Left lung (tissue), 10 donors: ENCODE results near the gene PTRH1. TPM values are rescaled to one million over a fixed set of nuclear protein-coding genes. Genes with fewer than 3 reads are reported as not detected.

Experiments used
- ATAC-seq: fragments of 200-7000 bp; cut with Tn5 transposase; one replicate; pipeline ENCODE4 v1.9.1; 2020; ENCODE audit warnings: moderate library complexity
- DNase-seq, 4 donors: peaks; one replicate each; pipeline ENCODE4 v3.0.0-alpha.2; 2013 to 2020
- H3K27ac ChIP-seq, 2 donors: fragments of 200-600 bp; sonication (generic) in 1 of 2; one replicate each; pipeline versions ENCODE4 v1.5.0 to v1.8.0; 2020 to 2021
- H3K27me3 ChIP-seq, 2 donors: fragments of 200-600 bp; sonication (generic) in 1 of 2; one replicate each; pipeline versions ENCODE4 v1.5.0 to v1.8.0; 2020 to 2021
- H3K36me3 ChIP-seq, 2 donors: fragments of 200-600 bp; sonication (generic) in 1 of 2; one replicate each; pipeline versions ENCODE4 v1.5.0 to v1.8.0; 2020 to 2021
- H3K4me1 ChIP-seq, 2 donors: fragments of 200-600 bp; one replicate each; pipeline ENCODE4 v1.8.0; 2021
- H3K4me3 ChIP-seq, 2 donors: fragments of 200-600 bp; sonication (generic) in 1 of 2; one replicate each; pipeline versions ENCODE4 v1.5.0 to v1.8.0; 2020 to 2021; ENCODE audit warnings: mild to moderate bottlenecking in 1 of 2
- H3K9me3 ChIP-seq, 2 donors: fragments of 200-600 bp; sonication (generic) in 1 of 2; one replicate each; pipeline versions ENCODE4 v1.5.0 to v1.8.0; 2020 to 2021
- intact Hi-C, 2 donors: fragments of 100-400 bp; cut with DNase I; formaldehyde crosslinking; loops; one replicate each; pipeline versions ENCODE4 v1.11.2 to v1.14.2; 2022
- polyA plus RNA-seq, 6 donors: library from polyadenylated mRNA; unstranded; fragments of 120-200 nt; gene quantifications; one replicate each; pipeline ENCODE4 v1.2.1, GENCODE V29; 2013; ENCODE audit not compliant: insufficient read length in 6 of 6
- total RNA-seq, 2 donors: library from RNA; stranded (reverse); fragmentation: NEBNext Ultra II Directional; extraction: Animal tissue kit (Norgen Biotek cat#: 25700); gene quantifications; one replicate each; pipeline ENCODE4 v1.2.1, GENCODE V29; 2021
- TF ChIP-seq, protein P1 (sequence below), 2 donors: fragments of 200-600 bp; sonication (generic) in 1 of 2; IDR thresholded peaks; one replicate each; pipeline versions ENCODE4 v1.5.0 to v1.8.0; 2021; ENCODE audit warnings: antibody characterized with exemption in 2 of 2
- donor health status: DM: no; HTN: yes; CAD: no.
- donor health status: DM: no; HTN: no; CAD: no.

The PTRH1 gene
- total and polyA plus RNA-seq, 8 donors: 3.6 to 20.2 (median 6.8) TPM

- intact Hi-C loops: loop anchor here in 1 of 2 donors (5.0 kb wide), 1 partner anchor 137 kb away; no protein-coding TSS in a partner anchor
- Histone ChIP-seq H3K27ac (peak overlapping the region in 1 of 2 donors; percentile 96), H3K27me3 (no peaks in the 10 kb centered on the region), H3K4me3 (peak overlapping the region in 1 of 2 donors; percentile 64), H3K4me1 (peaks cover 6 to 36% of the 10 kb centered on the region in 2 donors), H3K9me3 (no peaks in the 10 kb centered on the region), H3K36me3 (peaks cover 0 to 54% of the 10 kb centered on the region in 2 donors)
- TF ChIP-seq, protein P1, sequence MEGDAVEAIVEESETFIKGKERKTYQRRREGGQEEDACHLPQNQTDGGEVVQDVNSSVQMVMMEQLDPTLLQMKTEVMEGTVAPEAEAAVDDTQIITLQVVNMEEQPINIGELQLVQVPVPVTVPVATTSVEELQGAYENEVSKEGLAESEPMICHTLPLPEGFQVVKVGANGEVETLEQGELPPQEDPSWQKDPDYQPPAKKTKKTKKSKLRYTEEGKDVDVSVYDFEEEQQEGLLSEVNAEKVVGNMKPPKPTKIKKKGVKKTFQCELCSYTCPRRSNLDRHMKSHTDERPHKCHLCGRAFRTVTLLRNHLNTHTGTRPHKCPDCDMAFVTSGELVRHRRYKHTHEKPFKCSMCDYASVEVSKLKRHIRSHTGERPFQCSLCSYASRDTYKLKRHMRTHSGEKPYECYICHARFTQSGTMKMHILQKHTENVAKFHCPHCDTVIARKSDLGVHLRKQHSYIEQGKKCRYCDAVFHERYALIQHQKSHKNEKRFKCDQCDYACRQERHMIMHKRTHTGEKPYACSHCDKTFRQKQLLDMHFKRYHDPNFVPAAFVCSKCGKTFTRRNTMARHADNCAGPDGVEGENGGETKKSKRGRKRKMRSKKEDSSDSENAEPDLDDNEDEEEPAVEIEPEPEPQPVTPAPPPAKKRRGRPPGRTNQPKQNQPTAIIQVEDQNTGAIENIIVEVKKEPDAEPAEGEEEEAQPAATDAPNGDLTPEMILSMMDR (IDR thresholded peaks at IDR 0.05): no peak
- no peak for DNase-seq
- no peak for ATAC-seq
These were observed 20.2 kb upstream of the PTRH1 start for GRCh38 chr9:127735530-127736185.

DNA sequence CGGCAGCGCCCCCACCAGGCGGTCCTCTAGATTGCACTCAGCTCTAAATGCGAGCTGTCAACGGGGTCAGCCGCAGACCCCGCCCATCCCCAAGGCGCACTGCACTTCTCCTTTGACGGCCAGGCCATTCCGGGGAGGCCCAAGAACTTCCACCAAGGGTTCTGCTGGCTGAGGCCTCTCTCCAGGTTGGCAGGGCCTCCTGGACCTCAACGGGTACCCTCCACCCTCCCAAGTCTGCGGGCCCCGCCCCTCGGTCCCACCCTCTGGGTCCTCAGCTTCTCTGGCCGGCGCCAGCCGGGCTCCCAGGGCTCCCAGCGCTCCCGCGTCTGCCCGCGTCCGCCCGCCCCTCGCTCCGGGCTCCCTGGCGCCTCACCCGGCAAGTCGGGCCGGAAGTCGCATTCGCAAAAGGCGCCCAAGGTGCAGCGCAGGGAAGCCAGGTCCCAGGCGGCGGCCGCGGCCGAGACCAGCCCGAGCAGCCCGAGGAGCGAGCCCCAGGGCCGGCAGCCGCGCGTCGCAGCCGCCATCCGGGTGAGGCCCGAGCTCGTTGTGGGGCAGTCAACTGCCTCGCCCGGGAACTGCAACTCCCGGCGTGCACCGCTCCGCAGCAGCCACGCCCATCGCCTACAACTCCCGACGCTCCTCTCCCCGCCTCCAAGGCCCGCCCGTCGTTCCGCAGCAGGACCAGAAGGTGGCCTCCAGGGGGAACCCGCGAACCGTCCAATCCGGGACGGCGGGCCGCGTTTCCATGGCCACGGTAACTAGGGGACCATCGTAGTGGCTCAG lies 19.5 kb upstream of the PTRH1 start, which contains the start of gene TOR2A:
TOR2A (minus strand) TSS at position 548 of the 783 bp plus-strand sequence; CDS start at position 524, 24 bp downstream.
- H3K4me1 ChIP-seq: peaks cover 6 to 29% of the 10 kb centered on the region in 2 donors
- H3K27me3 ChIP-seq: no peaks in the 10 kb centered on the region
- H3K9me3 ChIP-seq: no peaks in the 10 kb centered on the region
- intact Hi-C loops: loop anchor here in 1 of 2 donors (5.0 kb wide), 2 partner anchors 137 to 143 kb away; no protein-coding TSS in a partner anchor
- H3K4me3 ChIP-seq: peak within 1 kb of the TSS; percentile 64 to 67
- H3K27ac ChIP-seq: peak within 1 kb of the TSS; percentile 91 to 96
- peak; percentile 98 to 99 (median 98) for DNase-seq
- peak; percentile 96 for ATAC-seq
- TF ChIP-seq, protein P1 (IDR thresholded peaks at IDR 0.05): peak; percentile 95
- peaks cover 0 to 53% of the 10 kb centered on the region in 2 donors for H3K36me3 ChIP-seq

- H3K36me3 ChIP-seq: peaks cover 0 to 47% of the 10 kb centered on the region in 2 donors
- peaks cover 6 to 24% of the 10 kb centered on the region in 2 donors for H3K4me1 ChIP-seq
- ATAC-seq (no peak), DNase-seq (no peak)
- TF ChIP-seq, protein P1 (IDR thresholded peaks at IDR 0.05): no peak
- peak overlapping the region; percentile 91 to 96 for H3K27ac ChIP-seq
- intact Hi-C loops: loop anchor here in 1 of 2 donors (5.0 kb wide), 1 partner anchor 142 kb away; no protein-coding TSS in a partner anchor
- peak overlapping the region; percentile 64 to 67 for H3K4me3 ChIP-seq
- H3K9me3 ChIP-seq: no peaks in the 10 kb centered on the region
- no peaks in the 10 kb centered on the region for H3K27me3 ChIP-seq
These were observed 18.8 kb upstream of the PTRH1 start for GRCh38 chr9:127734247-127734746.

DNA sequence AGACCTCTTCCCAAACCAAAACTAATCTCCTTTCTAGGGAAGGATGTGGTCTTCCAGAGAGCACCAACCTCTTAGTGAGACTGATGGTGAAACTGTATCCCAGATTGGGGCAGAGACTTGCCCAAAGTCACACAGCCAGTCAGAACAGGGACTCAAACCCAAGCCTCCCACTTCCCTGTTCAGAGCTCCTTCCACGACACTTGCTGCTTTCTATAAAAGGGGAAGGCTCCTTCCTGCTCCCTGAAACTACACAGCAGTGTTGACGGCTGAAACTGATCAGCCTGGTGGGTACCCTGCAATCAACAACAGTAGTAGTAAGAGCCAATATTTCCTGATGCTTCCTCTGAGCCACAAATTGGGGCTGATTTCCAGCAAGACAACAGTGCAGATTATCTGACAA lies 18.2 kb upstream of the PTRH1 start:
- no peak for DNase-seq
- Histone ChIP-seq H3K9me3 (no peaks in the 10 kb centered on the region), H3K4me1 (peaks cover 6 to 24% of the 10 kb centered on the region in 2 donors), H3K27me3 (no peaks in the 10 kb centered on the region), H3K27ac (no peak overlapping the region), H3K4me3 (no peak overlapping the region), H3K36me3 (peaks cover 0 to 40% of the 10 kb centered on the region in 2 donors)
- ATAC-seq: no peak
- intact Hi-C loops: loop anchor here in 1 of 2 donors (5.0 kb wide), 1 partner anchor 141 kb away; no protein-coding TSS in a partner anchor
- TF ChIP-seq, protein P1 (IDR thresholded peaks at IDR 0.05): no peak
